Measurements from ENCODE around the gene KRT8.

Gene KRT8

GRCh38 chr12:52925717-52926595, 21.1 kb upstream of the KRT8 start:
- DNase-seq (ENCODE audit: low read depth in 2 of 2), result no peak

- no peak for DNase-seq (ENCODE audit: low read depth in 2 of 2)
Observed at GRCh38 chr12:52924764-52925716, 20.2 kb upstream of the KRT8 start.

- no peak for DNase-seq (ENCODE audit: low read depth in 2 of 2)
Observed at GRCh38 chr12:52921488-52922165, 16.8 kb upstream of the KRT8 start.

GRCh38 chr12:52920937-52921336, 16.1 kb upstream of the KRT8 start:
- no peak for DNase-seq (ENCODE audit: low read depth in 2 of 2)

- no peak for DNase-seq (ENCODE audit: low read depth in 2 of 2)
Observed at GRCh38 chr12:52918784-52919183, 13.9 kb upstream of the KRT8 start.

- DNase-seq (ENCODE audit: low read depth in 2 of 2), result no peak
Observed at GRCh38 chr12:52918351-52918750, 13.5 kb upstream of the KRT8 start.

GRCh38 chr12:52917800-52918199, 12.9 kb upstream of the KRT8 start:
- no peak for DNase-seq (ENCODE audit: low read depth in 2 of 2)

- DNase-seq (ENCODE audit: low read depth in 2 of 2), result no peak
Observed at GRCh38 chr12:52916216-52916615, 11.3 kb upstream of the KRT8 start.

- DNase-seq (ENCODE audit: low read depth in 2 of 2), result no peak
Observed at GRCh38 chr12:52915637-52916036, 10.8 kb upstream of the KRT8 start.

- no peak for DNase-seq (ENCODE audit: low read depth in 2 of 2)
Observed at GRCh38 chr12:52914576-52915121, 9.8 kb upstream of the KRT8 start.

GRCh38 chr12:52913431-52913821, 8.6 kb upstream of the KRT8 start:
- no peak for DNase-seq (ENCODE audit: low read depth in 2 of 2)

- no peak for DNase-seq (ENCODE audit: low read depth in 2 of 2)
Observed at GRCh38 chr12:52912711-52913430, 8.0 kb upstream of the KRT8 start.

- no peak for DNase-seq (ENCODE audit: low read depth in 2 of 2)
Observed at GRCh38 chr12:52910248-52910883, 5.5 kb upstream of the KRT8 start.

GRCh38 chr12:52909796-52910195, 4.9 kb upstream of the KRT8 start:
- DNase-seq (ENCODE audit: low read depth in 2 of 2), result no peak

- DNase-seq (ENCODE audit: low read depth in 2 of 2), result no peak
Observed at GRCh38 chr12:52909331-52909730, 4.5 kb upstream of the KRT8 start.

- no peak for DNase-seq (ENCODE audit: low read depth in 2 of 2)
Observed at GRCh38 chr12:52907092-52907810, 2.4 kb upstream of the KRT8 start.

GRCh38 chr12:52906191-52906601, 1.3 kb upstream of the KRT8 start:
- DNase-seq (ENCODE audit: low read depth in 2 of 2), result no peak

- peak in 1 of 2 donors; percentile 6 for DNase-seq (ENCODE audit: low read depth in 2 of 2)
Observed at GRCh38 chr12:52903855-52904508, 894 bp downstream of the KRT8 start.

GRCh38 chr12:52903285-52903854, 1.5 kb downstream of the KRT8 start:
- no peak for DNase-seq (ENCODE audit: low read depth in 2 of 2)

Data from stimulated activated CD8-positive, alpha-beta memory T cell treated with anti-CD3 and anti-CD28 coated beads, Interleukin-2, amount 100 ng/mL, for 1 hour (primary cell).